ENCODE data around the gene SH3PXD2A.
A peak's percentile ranks its signal among the peaks of the same experiment; 100 is the strongest.

The SH3PXD2A gene

DNA sequence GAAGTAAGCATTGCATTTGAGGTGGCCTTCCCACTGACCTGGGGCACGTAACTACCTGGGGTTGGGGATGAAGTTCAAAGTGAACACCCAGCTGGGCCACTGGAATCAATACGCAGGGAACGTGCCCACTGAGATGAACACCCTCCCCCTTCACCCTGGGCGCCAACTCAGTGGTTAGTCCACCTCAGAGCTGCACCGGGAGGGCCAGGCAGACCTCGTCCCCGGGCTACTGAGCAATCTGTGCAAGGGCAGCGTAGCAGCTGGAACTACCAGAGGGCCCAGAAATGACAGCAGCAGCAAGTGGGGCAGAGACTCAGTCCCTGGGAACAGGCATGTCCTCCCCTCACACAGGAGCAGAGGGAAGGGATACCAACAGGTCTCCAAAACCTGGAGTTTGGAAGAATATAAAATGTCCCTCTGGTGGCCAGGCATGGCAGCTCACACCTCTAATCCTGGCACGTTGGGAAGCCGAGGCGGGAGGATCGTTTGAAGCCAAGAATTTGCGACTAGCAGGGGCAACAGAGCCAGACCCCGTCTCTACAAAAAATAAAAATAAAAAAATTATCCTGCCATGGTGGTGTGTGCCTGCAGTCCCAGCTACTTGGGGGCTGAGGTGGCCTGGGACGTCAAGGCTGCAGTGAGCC, 143.9 kb downstream of the SH3PXD2A start:
- DNase-seq (ENCODE audit: extremely low read depth in 1 of 2, low read depth in 1 of 2) = no peak

DNA sequence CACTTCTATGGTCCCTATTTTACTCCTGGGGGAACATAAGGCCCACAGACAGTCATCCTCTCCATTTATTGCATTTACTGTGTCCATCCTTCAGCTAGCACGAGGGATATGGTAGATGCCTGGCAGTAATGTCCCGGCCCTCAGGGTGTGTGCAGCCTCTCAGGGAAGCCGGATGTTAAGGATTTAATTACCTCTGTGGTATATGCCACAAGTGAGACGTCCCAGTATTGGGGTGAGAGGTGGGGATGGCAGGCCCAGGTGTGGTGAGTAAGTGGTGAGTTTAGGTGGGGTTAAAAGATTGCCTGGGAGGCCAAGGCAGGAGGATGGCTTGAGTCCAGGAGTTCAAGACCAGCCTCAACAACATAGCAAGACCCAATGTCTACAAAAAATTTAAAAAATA, 144.9 kb downstream of the SH3PXD2A start:
- no peak for DNase-seq (ENCODE audit: extremely low read depth in 1 of 2, low read depth in 1 of 2)

DNA sequence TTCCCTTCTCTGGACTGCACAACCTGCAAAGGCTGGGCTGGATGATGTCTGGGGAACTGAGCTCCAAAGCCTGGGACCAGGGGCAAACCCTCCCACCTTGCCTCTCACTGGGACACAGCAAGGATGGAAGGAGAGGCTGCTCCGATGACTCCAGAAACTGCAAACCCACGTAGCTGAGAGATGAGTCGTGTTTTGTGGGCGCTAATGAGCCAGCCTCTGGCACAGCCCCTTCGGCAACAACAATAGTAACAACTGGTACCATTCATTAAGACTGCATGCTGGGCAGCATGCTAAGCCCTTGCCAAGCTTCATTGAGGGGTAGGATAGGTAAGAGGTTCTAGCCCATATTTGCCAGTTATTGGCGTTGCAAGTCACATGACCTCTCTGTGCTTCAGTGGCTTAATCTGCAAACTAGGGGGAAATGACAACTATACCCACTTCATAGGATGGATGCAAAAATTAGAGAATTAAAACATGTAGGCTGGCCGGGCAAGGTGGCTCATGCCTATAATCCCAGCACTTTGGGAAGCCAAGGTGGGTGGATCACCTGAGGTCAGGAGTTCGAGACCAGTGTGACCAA, 145.9 kb downstream of the SH3PXD2A start:
- DNase-seq (ENCODE audit: extremely low read depth in 1 of 2, low read depth in 1 of 2) = no peak

- DNase-seq (ENCODE audit: extremely low read depth in 1 of 2, low read depth in 1 of 2) = no peak
Measured at GRCh38 chr10:103708627-103709288, 146.6 kb downstream of the SH3PXD2A start.

- no peak for DNase-seq (ENCODE audit: extremely low read depth in 1 of 2, low read depth in 1 of 2)
Measured at GRCh38 chr10:103707956-103708626, 147.3 kb downstream of the SH3PXD2A start.

DNA sequence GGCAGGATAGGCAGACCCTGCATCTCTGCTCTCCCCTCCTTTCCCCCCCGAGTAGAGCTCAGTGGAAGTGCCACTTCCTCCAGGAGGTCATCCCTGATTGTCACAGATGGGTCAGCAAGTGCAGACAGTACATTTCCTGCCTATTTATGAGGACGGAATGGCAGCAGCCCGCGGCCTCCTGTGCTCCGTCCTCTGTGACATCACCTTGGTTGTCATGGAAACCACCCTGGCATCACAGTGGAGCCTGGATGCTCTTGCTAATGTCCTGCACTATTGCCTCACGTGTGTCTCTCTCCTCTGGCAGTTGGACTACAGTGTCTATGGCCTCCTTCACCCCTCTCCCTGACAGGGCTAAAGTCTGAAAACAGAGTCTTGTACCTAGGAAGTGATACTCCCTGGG, 148.6 kb downstream of the SH3PXD2A start:
- no peak for DNase-seq (ENCODE audit: extremely low read depth in 1 of 2, low read depth in 1 of 2)

DNA sequence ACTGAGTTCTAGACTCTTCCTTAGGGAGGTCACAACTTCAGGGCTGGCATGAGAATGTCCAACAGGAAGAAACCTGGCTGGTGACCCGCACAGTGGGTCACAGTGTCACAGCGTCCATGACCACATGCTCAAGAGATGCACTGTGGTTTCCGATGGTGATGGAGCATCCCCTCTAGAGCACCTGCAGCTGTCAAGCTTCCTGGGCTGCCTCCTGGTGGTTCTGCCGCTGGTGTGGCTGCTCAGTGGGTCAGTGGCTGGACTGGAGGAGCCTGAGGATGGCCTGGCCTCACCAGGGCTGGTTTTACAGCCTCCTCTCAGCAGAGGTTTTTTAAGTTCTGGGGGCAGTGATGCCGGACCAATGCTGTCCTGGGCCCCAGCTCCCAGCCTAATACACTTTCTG, 149.3 kb downstream of the SH3PXD2A start:
- no peak for DNase-seq (ENCODE audit: extremely low read depth in 1 of 2, low read depth in 1 of 2)

GRCh38 chr10:103703941-103704919, 151.1 kb downstream of the SH3PXD2A start:
- no peak for DNase-seq (ENCODE audit: extremely low read depth in 1 of 2, low read depth in 1 of 2)

DNA sequence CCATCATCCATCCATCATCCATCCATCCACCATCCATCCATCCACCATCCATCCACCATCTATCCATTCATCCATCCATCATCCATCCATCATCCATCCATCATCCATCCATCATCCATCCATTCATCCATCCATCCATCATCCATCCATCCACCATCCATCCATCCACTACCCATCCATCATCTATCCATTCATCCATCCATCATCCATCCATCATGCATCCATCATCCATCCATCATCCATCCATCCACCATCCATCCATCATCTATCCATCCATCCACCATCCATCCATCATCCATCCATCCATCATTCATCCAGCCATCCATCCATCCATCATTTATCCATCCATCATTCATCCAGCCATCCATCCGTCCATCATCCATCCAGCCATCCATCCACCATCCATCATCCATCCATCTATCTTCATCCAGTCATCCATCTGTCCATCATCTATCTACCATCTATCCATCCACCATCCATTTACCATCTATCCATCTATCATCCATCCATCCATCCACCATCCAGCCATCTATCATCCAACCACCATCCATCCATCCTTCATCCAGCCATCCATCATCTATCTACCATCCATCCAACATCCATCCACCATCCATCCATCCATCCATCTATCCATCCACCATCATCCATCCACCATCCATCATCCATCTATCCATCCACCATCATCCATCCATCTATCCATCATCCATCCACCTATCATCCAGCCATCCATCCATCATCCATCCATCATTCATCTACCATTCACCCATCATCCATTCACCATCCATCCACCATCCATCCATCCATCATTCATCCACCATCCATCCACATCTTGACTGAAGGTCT, 153.8 kb downstream of the SH3PXD2A start:
- DNase-seq (ENCODE audit: extremely low read depth in 1 of 2, low read depth in 1 of 2) = no peak

- no peak for DNase-seq (ENCODE audit: extremely low read depth in 1 of 2, low read depth in 1 of 2)
Measured at GRCh38 chr10:103700436-103700715, 155.0 kb downstream of the SH3PXD2A start.

DNA sequence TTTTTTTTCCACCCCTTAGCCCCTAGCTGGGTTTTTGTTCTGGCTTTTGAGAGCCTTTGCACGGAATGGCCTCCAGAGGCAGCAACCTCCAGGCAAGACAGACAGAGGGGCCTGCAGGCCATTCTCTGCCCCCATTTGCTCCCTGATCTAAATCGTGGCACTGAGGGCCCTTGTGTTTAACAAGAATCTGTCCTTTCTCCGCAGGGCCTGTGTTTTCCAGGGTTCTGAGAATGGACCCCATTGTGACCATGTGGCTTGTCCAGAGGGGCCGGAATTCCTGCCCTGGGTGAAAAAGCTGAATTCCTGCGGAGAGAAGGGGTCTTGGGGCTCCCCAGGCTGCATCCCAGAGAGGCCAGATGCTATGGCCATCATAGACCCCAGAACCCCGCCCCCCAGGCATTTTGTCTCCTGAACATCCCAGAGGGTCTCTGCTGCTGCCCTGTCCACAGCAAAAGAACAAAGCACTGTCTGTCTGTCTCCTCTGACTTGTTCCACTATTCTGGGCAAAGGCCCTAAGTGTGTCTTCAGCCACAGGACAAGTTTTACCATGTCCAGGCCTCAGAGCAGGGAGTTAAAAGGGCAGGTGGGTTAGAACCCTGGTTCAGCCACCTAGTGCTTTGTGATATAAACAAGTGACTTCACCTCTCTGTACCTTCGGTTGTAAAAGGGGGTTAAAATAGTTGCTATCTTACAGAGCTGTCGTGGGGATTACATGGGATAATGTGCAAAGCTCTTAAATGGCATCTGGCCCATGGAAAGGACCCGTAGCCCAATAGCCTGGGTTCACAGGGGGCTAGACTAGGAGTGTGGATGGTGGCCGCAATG, 155.6 kb downstream of the SH3PXD2A start:
- DNase-seq (ENCODE audit: extremely low read depth in 1 of 2, low read depth in 1 of 2) = no peak

DNA sequence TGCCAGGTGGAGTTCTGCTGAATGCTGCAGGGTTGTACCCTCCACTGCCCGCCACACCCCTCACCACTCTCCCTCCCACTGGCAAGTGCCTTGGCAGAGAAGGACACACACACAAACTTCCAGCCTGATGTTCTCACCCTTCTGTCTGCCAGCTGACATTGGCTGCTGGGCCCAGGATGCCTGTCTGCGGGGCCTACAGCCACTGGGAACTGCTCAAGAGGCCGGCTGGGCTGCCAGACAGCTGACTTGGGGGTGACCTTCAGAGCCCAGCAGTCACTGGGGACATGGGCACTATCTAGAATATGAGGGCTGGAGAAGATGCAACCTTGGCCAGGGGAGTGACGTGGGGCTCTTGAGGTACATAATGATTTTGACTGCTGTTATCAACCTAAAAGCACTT, 157.1 kb downstream of the SH3PXD2A start:
- no peak for DNase-seq (ENCODE audit: extremely low read depth in 1 of 2, low read depth in 1 of 2)

DNA sequence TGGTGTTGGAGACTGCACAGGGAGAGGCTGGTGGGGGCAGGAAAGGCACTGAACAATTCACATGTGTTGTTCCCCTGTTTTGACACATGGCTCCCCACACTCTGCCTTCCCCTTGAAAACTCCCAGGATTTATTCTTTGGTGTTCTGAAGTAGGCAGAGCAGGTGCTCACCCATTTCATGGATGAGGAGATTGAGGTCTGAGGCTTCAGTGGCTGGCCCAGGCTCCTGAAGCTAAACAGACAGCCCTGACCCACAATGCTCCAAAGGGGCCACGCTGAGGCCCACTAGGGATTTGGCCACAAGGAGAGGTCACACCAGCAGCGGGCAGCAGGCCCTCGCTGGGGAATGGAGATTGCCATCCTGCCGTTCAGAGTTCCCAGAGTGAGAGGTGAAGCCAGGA, 157.6 kb downstream of the SH3PXD2A start:
- DNase-seq (ENCODE audit: extremely low read depth in 1 of 2, low read depth in 1 of 2) = no peak

GRCh38 chr10:103696411-103697145, 158.8 kb downstream of the SH3PXD2A start:
- DNase-seq (ENCODE audit: extremely low read depth in 1 of 2, low read depth in 1 of 2) = peak; percentile 47 to 79

DNA sequence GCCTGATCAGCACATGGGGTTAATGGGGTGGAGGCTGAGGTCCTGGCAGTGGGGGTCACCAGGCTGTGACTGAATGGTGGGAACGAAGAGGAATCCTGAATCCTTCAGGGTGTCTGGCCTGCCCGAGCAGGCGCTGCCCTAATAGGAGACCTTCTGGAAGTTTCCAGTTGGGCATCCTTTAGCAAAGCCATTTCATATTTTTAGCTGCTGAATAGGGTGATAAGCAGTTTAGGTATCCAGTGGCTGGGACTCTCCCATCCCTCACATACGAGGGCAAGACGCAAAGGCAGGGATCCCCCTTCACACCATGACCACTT, 159.3 kb downstream of the SH3PXD2A start:
- no peak for DNase-seq (ENCODE audit: extremely low read depth in 1 of 2, low read depth in 1 of 2)

DNA sequence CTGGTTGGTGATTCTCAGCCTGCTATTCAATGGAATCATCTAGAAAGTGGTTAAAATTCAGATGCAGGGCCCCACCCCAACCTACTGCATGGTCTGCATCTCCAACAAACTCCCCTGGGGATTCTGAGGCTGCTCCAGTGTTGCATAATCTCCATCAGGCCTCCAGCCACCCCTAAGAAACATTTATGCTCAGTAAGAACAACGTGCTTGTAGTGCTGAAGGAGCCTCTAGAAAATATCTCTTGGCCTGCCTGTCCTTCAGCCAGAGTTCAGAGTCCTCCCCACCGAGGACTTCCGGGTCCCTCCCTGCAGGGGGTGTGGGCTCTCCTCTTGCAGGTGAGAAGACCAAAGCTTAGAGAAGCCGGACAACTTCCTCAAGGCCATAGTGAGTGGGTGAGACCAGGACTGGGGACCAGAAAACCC, 159.8 kb downstream of the SH3PXD2A start:
- DNase-seq (ENCODE audit: extremely low read depth in 1 of 2, low read depth in 1 of 2) = no peak

- DNase-seq (ENCODE audit: extremely low read depth in 1 of 2, low read depth in 1 of 2) = no peak
Measured at GRCh38 chr10:103693812-103694205, 161.6 kb downstream of the SH3PXD2A start.

- no peak for DNase-seq (ENCODE audit: extremely low read depth in 1 of 2, low read depth in 1 of 2)
Measured at GRCh38 chr10:103692952-103693811, 162.2 kb downstream of the SH3PXD2A start.
